CD8-positive, alpha-beta memory T cell (primary cell): ENCODE data around the gene SMIM35. TPM values are rescaled to one million over a fixed set of nuclear protein-coding genes. Genes with fewer than 3 reads are reported as not detected.
"Not testable (repeated sequence)": the region's sequence is repeated elsewhere in the genome, so short reads cannot be mapped to it uniquely, and the experiment has no call there.

Experiments used
- CTCF ChIA-PET: fragments of 350-600 bp; sonication (Branson Sonifier 250); formaldehyde crosslinking; loops from one replicate; lab custom pipeline; 2021; ENCODE audit warnings: antibody characterized with exemption; lab: Charles Lee
- POLR2A ChIA-PET: fragments of 350-600 bp; sonication (Branson Sonifier 250); formaldehyde crosslinking; loops from one replicate; lab custom pipeline; 2021; ENCODE audit warnings: antibody characterized with exemption; lab: Charles Lee
- DNase-seq, 5 donors: peaks; one replicate each; pipeline versions ENCODE4 v3.0.0 to v3.0.0-alpha.2; 2020 to 2022; ENCODE audit warnings: mixed read lengths in 1 of 5
- H3K27ac ChIP-seq: one replicate; pipeline ENCODE4 v1.7.0; 2013; ENCODE audit warnings: low read depth, mild to moderate bottlenecking, low read length, moderate library complexity
- H3K27me3 ChIP-seq: 2 replicates; pipeline ENCODE4 v1.7.0; 2013; ENCODE audit warnings: low read length, mild to moderate bottlenecking; ENCODE audit not compliant: insufficient read depth, poor library complexity, severe bottlenecking
- H3K36me3 ChIP-seq: 2 replicates; pipeline ENCODE4 v1.7.0; 2013; ENCODE audit warnings: mild to moderate bottlenecking, low read length, moderate library complexity; ENCODE audit not compliant: insufficient read depth
- H3K4me1 ChIP-seq: 2 replicates; pipeline ENCODE4 v1.7.0; 2013; ENCODE audit warnings: mild to moderate bottlenecking, low read length, moderate library complexity; ENCODE audit not compliant: insufficient read depth
- H3K4me3 ChIP-seq: 2 replicates; pipeline ENCODE4 v1.7.0; 2013; ENCODE audit warnings: mild to moderate bottlenecking, low read length
- H3K9me3 ChIP-seq: 2 replicates; pipeline ENCODE4 v1.7.0; 2013; ENCODE audit warnings: mild to moderate bottlenecking, low read length
- H3K27ac Mint-ChIP-seq, 8 donors: one replicate each; pipeline ENCODE4 v1.8.0; 2020 to 2021; ENCODE audit warnings: mixed read lengths in 8 of 8, mild to moderate bottlenecking in 6 of 8, inconsistent platforms in 3 of 8, moderate library complexity in 3 of 8
- H3K27me3 Mint-ChIP-seq, 2 donors: one replicate each; pipeline ENCODE4 v1.8.0; 2020 to 2021; ENCODE audit warnings: mixed read lengths in 2 of 2, mild to moderate bottlenecking in 1 of 2, moderate library complexity in 1 of 2
- H3K36me3 Mint-ChIP-seq, 3 donors: one replicate each; pipeline ENCODE4 v1.8.0; 2020 to 2021; ENCODE audit warnings: mixed read lengths in 3 of 3, inconsistent platforms in 1 of 3, mild to moderate bottlenecking in 1 of 3
- H3K4me1 Mint-ChIP-seq, 3 donors: one replicate each; pipeline ENCODE4 v1.8.0; 2020 to 2021; ENCODE audit warnings: mixed read lengths in 3 of 3, inconsistent platforms in 1 of 3, mild to moderate bottlenecking in 1 of 3
- H3K4me3 Mint-ChIP-seq, 7 donors: one replicate each; pipeline ENCODE4 v1.8.0; 2020 to 2021; ENCODE audit warnings: mixed read lengths in 7 of 7, mild to moderate bottlenecking in 6 of 7, moderate library complexity in 4 of 7, inconsistent platforms in 2 of 7
- H3K9me3 Mint-ChIP-seq, 5 donors: one replicate each; pipeline ENCODE4 v1.8.0; 2020 to 2022; ENCODE audit warnings: mixed read lengths in 5 of 5, mild to moderate bottlenecking in 3 of 5, moderate library complexity in 2 of 5, inconsistent platforms in 1 of 5
- polyA plus RNA-seq: library from polyadenylated mRNA; unstranded; fragments of 300-500 nt; fragmentation: Illumina TruSeq; gene quantifications from one replicate; pipeline ENCODE4 v1.2.3, GENCODE V29; 2021
- total RNA-seq, 2 experiments: library from RNA; stranded (reverse); gene quantifications; one replicate each; pipeline ENCODE4 v1.2.3, GENCODE V29; 2021

SMIM35 gene
- total and polyA plus RNA-seq, 3 experiments from 2014 or later, result 0.40 to 2.4 (median 0.63) TPM

GRCh38 chr11:117980280-117980679 lies 106.5 kb downstream of the SMIM35 start:
- H3K27me3 ChIP-seq, result no peaks in the 10 kb centered on the region
- H3K36me3 Mint-ChIP-seq, result peaks cover 3 to 23% (median 6%) of the 10 kb centered on the region in 3 donors
- H3K9me3 ChIP-seq, result no peaks in the 10 kb centered on the region
- H3K4me3 Mint-ChIP-seq, result peak overlapping the region; percentile 22 to 79 (median 59)
- H3K27me3 Mint-ChIP-seq, result no peaks in the 10 kb centered on the region
- peak overlapping the region; percentile 59 to 89 (median 80) for H3K27ac Mint-ChIP-seq
- no peaks in the 10 kb centered on the region for H3K9me3 Mint-ChIP-seq
- H3K4me1 ChIP-seq, result peaks cover 60% of the 10 kb centered on the region
- no peak for DNase-seq
- no peak overlapping the region for H3K27ac ChIP-seq
- POLR2A ChIA-PET, result interaction anchor here (0.7 to 0.9 kb wide), 2 partner anchors 9 to 23 kb away, joined by 3 to 4 read pairs; no protein-coding TSS in a partner anchor
- CTCF ChIA-PET, result interaction anchor here (1.2 to 4.6 kb wide), 6 partner anchors 17 to 73 kb away, joined by 3 to 21 read pairs (median 8); no protein-coding TSS in a partner anchor
- no peak overlapping the region for H3K4me3 ChIP-seq
- H3K4me1 Mint-ChIP-seq, result peaks cover 79 to 88% (median 87%) of the 10 kb centered on the region in 3 donors
- no peaks in the 10 kb centered on the region for H3K36me3 ChIP-seq

GRCh38 chr11:117979481-117980211 lies 107.1 kb downstream of the SMIM35 start:
- Histone ChIP-seq H3K4me3 (no peak overlapping the region), H3K27me3 (no peaks in the 10 kb centered on the region), H3K36me3 (no peaks in the 10 kb centered on the region), H3K9me3 (no peaks in the 10 kb centered on the region), H3K4me1 (peaks cover 56% of the 10 kb centered on the region), H3K27ac (no peak overlapping the region)
- POLR2A ChIA-PET, result interaction anchor here (0.5 to 0.8 kb wide), 2 partner anchors 28 to 423 kb away, joined by 3 to 5 read pairs; no protein-coding TSS in a partner anchor
- DNase-seq, result no peak
- H3K36me3 Mint-ChIP-seq, result peaks cover 0 to 19% (median 6%) of the 10 kb centered on the region in 3 donors
- no peaks in the 10 kb centered on the region for H3K27me3 Mint-ChIP-seq
- peak overlapping the region; percentile 22 to 79 (median 59) for H3K4me3 Mint-ChIP-seq
- peak overlapping the region; percentile 59 to 89 (median 81) for H3K27ac Mint-ChIP-seq
- CTCF ChIA-PET, result interaction anchor here (1.2 to 4.6 kb wide), 8 partner anchors 10 to 74 kb away, joined by 3 to 21 read pairs (median 6); no protein-coding TSS in a partner anchor
- H3K4me1 Mint-ChIP-seq, result peaks cover 76 to 85% (median 84%) of the 10 kb centered on the region in 3 donors
- H3K9me3 Mint-ChIP-seq, result no peaks in the 10 kb centered on the region

GRCh38 chr11:117978991-117979390 lies 107.8 kb downstream of the SMIM35 start:
- ChIA-PET CTCF (interaction anchor here (1.2 to 4.6 kb wide), 7 partner anchors 10 to 74 kb away, joined by 3 to 21 read pairs (median 7); no protein-coding TSS in a partner anchor), POLR2A (interaction anchor here (0.5 to 0.8 kb wide), 2 partner anchors 28 to 423 kb away, joined by 3 to 5 read pairs; no protein-coding TSS in a partner anchor)
- Mint-ChIP-seq H3K27me3 (no peaks in the 10 kb centered on the region), H3K27ac (peak overlapping the region; percentile 59 to 89 (median 81)), H3K4me1 (peaks cover 74 to 84% (median 84%) of the 10 kb centered on the region in 3 donors), H3K9me3 (no peaks in the 10 kb centered on the region), H3K4me3 (peak overlapping the region in 3 of 7 donors; percentile 42 to 70 (median 64)), H3K36me3 (peaks cover 0 to 17% (median 6%) of the 10 kb centered on the region in 3 donors)
- no peaks in the 10 kb centered on the region for H3K27me3 ChIP-seq
- no peak overlapping the region for H3K4me3 ChIP-seq
- no peak for DNase-seq
- no peaks in the 10 kb centered on the region for H3K9me3 ChIP-seq
- H3K36me3 ChIP-seq, result no peaks in the 10 kb centered on the region
- H3K27ac ChIP-seq, result no peak overlapping the region
- peaks cover 55% of the 10 kb centered on the region for H3K4me1 ChIP-seq

- POLR2A ChIA-PET, result interaction anchor here (0.9 kb wide), 1 partner anchor 21 kb away, joined by 3 read pairs; no protein-coding TSS in a partner anchor
- Mint-ChIP-seq H3K4me3 (peak overlapping the region in 2 of 7 donors; percentile 63), H3K36me3 (peaks cover 0 to 17% (median 6%) of the 10 kb centered on the region in 3 donors), H3K27ac (peak overlapping the region in 5 of 8 donors; percentile 38 to 87 (median 70)), H3K4me1 (peaks cover 72 to 82% (median 82%) of the 10 kb centered on the region in 3 donors)
- not testable (repeated sequence) for H3K36me3 ChIP-seq, H3K27ac ChIP-seq, H3K27me3 Mint-ChIP-seq, H3K9me3 ChIP-seq, H3K4me3 ChIP-seq, DNase-seq, H3K27me3 ChIP-seq, H3K9me3 Mint-ChIP-seq
- CTCF ChIA-PET, result interaction anchor here (0.8 to 4.6 kb wide), 9 partner anchors 9 to 171 kb away, joined by 3 to 21 read pairs (median 4); no protein-coding TSS in a partner anchor
- peaks cover 55% of the 10 kb centered on the region for H3K4me1 ChIP-seq
Measured at GRCh38 chr11:117978291-117978910, 108.4 kb downstream of the SMIM35 start.

- H3K36me3 ChIP-seq, H3K27me3 Mint-ChIP-seq, H3K9me3 ChIP-seq, H3K4me3 ChIP-seq, H3K27me3 ChIP-seq, H3K9me3 Mint-ChIP-seq, H3K27ac ChIP-seq: not testable (repeated sequence)
- Mint-ChIP-seq H3K4me3 (peak overlapping the region in 6 of 7 donors; percentile 46 to 81 (median 65)), H3K4me1 (peaks cover 72 to 82% (median 82%) of the 10 kb centered on the region in 3 donors), H3K27ac (peak overlapping the region; percentile 3 to 89 (median 56)), H3K36me3 (peaks cover 0 to 17% (median 6%) of the 10 kb centered on the region in 3 donors)
- POLR2A ChIA-PET, result interaction anchor here (0.9 kb wide), 1 partner anchor 22 kb away, joined by 3 read pairs; no protein-coding TSS in a partner anchor
- CTCF ChIA-PET, result interaction anchor here (0.8 to 4.6 kb wide), 5 partner anchors 10 to 170 kb away, joined by 3 to 21 read pairs (median 4); no protein-coding TSS in a partner anchor
- H3K4me1 ChIP-seq, result peaks cover 55% of the 10 kb centered on the region
- DNase-seq, result peak in 1 of 5 donors; percentile 34
Measured at GRCh38 chr11:117977612-117978264, 109.0 kb downstream of the SMIM35 start.

GRCh38 chr11:117977029-117977428 lies 109.7 kb downstream of the SMIM35 start:
- H3K4me3 ChIP-seq, result no peak overlapping the region
- no peaks in the 10 kb centered on the region for H3K27me3 Mint-ChIP-seq
- peaks cover 61% of the 10 kb centered on the region for H3K4me1 ChIP-seq
- no peaks in the 10 kb centered on the region for H3K9me3 ChIP-seq
- peaks cover 77 to 85% (median 85%) of the 10 kb centered on the region in 3 donors for H3K4me1 Mint-ChIP-seq
- H3K27ac ChIP-seq, result no peak overlapping the region
- H3K9me3 Mint-ChIP-seq, result no peaks in the 10 kb centered on the region
- no peak for DNase-seq
- H3K27ac Mint-ChIP-seq, result peak overlapping the region in 6 of 8 donors; percentile 57 to 84 (median 74)
- H3K36me3 ChIP-seq, result no peaks in the 10 kb centered on the region
- peaks cover 0 to 17% (median 6%) of the 10 kb centered on the region in 3 donors for H3K36me3 Mint-ChIP-seq
- peak overlapping the region; percentile 28 to 73 (median 63) for H3K4me3 Mint-ChIP-seq
- no peaks in the 10 kb centered on the region for H3K27me3 ChIP-seq
- ChIA-PET POLR2A (interaction anchor here (0.6 to 3.6 kb wide), 2 partner anchors 9 to 1293 kb away, joined by 5 to 24 read pairs; partner anchors contain the start of gene IL10RA), CTCF (interaction anchor here (1.7 to 4.6 kb wide), 3 partner anchors 11 to 169 kb away, joined by 4 to 21 read pairs (median 6); no protein-coding TSS in a partner anchor)

GRCh38 chr11:117976445-117976844 lies 110.3 kb downstream of the SMIM35 start:
- no peak for DNase-seq

More at GRCh38 chr11:117976445-117976844, 110.3 kb downstream of the SMIM35 start:
- peaks cover 0 to 15% (median 6%) of the 10 kb centered on the region in 3 donors for H3K36me3 Mint-ChIP-seq
- H3K4me1 Mint-ChIP-seq, result peaks cover 75 to 85% (median 85%) of the 10 kb centered on the region in 3 donors
- no peak overlapping the region for H3K27ac ChIP-seq
- no peaks in the 10 kb centered on the region for H3K27me3 Mint-ChIP-seq
- peak overlapping the region in 4 of 7 donors; percentile 15 to 47 (median 30) for H3K4me3 Mint-ChIP-seq
- no peak overlapping the region for H3K4me3 ChIP-seq
- no peaks in the 10 kb centered on the region for H3K36me3 ChIP-seq
- H3K9me3 ChIP-seq, result no peaks in the 10 kb centered on the region
- POLR2A ChIA-PET, result interaction anchor here (0.6 to 3.6 kb wide), 4 partner anchors 10 to 1294 kb away, joined by 3 to 24 read pairs (median 5); partner anchors contain the start of gene IL10RA
- peak overlapping the region in 7 of 8 donors; percentile 21 to 79 (median 66) for H3K27ac Mint-ChIP-seq
- peaks cover 67% of the 10 kb centered on the region for H3K4me1 ChIP-seq
- H3K27me3 ChIP-seq, result no peaks in the 10 kb centered on the region
- CTCF ChIA-PET, result interaction anchor here (0.9 to 2.6 kb wide), 5 partner anchors 11 to 169 kb away, joined by 3 to 15 read pairs (median 6); no protein-coding TSS in a partner anchor
- no peaks in the 10 kb centered on the region for H3K9me3 Mint-ChIP-seq
